HG03103 (cell line): Measurements from ENCODE around the gene KRTAP23-1.

Source experiments
- ATAC-seq: cut with Tn5 transposase; IDR thresholded peaks from one replicate; pipeline ENCODE4 v1.9.1; 2021; ENCODE audit warnings: low read depth; ENCODE audit not compliant: unreplicated experiment

KRTAP23-1 gene, protein sequence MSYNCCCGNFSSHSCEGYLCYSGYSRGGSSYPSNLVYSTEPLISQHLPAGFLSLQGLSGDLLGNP

DNA sequence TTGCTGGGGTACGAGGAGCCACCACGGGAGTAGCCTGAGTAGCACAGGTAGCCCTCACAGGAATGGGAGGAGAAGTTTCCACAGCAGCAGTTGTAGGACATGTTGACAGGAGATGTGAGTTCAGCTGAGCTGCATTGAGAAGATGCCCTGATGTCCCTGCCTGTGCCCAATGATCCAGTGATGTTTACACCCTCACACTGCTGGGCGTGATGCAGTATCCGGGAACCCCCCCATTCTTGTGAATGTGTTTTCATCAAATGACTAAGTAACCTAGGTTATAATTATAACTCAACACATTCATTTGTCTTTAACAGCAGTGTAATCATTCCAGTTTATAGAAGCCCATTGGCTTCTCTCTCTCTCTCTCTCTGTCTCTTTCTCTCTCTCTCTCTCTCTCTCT, at the start of gene KRTAP23-1:
KRTAP23-1 (minus strand) TSS at position 101 of the 400 bp plus-strand sequence; CDS start at position 101, 0 bp downstream.
- no peak for ATAC-seq

DNA sequence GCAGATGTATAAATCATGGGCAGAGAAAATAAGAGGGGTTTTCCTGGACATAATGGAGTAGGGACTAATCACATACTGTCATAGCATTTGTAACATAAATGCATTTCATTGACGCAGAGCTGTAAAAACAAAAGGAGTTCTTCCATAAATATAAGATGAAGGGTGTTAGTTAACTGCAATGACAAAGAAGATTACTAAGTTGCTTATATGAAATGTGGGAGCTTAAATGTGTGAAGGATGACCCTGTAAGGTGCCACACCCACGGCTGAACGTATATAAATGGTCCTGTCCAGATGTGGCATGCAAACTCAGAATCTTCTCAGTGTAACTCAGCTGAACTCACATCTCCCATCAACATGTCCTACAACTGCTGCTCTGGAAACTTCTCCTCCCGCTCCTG, 47.3 kb upstream of the KRTAP23-1 start, which contains the start of gene KRTAP13-1:
KRTAP13-1 (plus strand) TSS at position 301 of the 400 bp plus-strand sequence; CDS start at position 357, 56 bp downstream.
- no peak for ATAC-seq

DNA sequence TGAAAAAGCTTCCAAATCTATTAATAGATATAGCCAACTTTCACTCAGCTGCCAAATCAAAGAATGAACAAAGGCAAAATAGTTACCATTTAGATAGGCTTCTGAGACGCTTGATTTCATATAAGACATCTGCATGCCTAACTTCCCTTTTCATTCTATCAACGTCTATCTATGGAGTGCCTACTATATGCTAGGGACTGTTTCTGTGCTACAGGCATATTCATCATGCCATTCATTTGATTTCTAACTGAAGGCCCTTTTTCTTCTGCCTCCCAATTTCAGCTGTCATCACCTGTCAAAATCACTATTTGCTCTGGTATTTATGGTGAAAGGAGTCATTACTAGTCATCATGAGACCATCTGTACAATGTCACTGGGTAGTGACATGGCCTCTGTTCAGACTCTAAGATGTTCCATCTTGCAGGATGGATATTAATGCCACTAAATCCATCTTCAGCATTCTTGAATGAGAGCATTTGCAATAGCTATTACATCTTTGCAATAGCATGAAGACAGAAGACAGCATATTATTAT, 43.2 kb upstream of the KRTAP23-1 start:
- ATAC-seq = no peak

DNA sequence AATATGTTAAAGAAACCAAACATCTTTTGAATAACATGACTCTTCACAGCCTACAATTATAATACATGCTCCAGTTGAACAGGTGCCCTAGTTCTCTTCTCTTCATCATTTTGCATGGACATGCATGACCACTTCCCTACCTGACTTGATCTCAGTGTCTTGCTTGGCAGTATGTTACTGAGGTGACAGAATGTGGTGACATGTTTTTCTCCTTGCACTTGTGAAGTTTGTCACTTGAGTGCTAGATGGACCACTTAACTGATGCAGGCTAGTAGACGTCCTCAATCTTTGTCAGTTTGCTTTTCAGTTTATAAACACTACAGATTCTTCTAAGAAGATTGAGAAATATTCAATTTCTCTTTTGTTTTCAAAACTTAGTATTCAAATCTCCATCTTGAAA, 33.8 kb upstream of the KRTAP23-1 start:
- no peak for ATAC-seq

DNA sequence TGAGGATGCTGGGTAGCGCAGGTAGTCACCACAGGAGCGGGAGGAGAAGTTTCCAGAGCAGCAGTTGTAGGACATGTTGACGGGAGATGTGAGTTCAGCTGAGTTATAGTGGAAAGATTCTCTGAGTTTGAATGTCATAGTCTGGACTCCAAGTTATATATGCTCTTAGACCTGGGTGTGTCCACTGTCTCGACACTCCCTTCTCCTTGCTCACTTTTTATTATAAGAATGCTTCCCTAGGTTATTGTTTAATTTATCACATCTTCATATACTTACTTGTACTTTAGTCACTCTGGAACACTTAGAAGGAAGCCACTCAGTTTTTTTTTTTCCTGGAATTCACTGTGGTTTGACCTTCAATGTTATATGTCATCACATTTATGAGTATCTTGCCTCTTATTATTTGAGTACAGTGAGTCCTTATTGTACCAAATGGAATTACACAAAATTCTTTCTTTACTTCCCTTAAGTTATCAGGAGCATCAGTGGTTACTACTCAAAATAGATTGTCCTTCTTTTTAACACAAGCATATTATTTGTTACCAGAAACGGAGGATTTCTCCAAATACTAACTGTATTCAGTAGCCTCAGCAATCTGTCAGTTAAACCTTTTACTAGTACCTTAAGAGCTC, 23.8 kb upstream of the KRTAP23-1 start, which contains the start of gene KRTAP13-2:
KRTAP13-2 (minus strand) TSS at position 133 of the 632 bp plus-strand sequence; CDS start at position 75, 58 bp downstream.
- ATAC-seq = no peak

DNA sequence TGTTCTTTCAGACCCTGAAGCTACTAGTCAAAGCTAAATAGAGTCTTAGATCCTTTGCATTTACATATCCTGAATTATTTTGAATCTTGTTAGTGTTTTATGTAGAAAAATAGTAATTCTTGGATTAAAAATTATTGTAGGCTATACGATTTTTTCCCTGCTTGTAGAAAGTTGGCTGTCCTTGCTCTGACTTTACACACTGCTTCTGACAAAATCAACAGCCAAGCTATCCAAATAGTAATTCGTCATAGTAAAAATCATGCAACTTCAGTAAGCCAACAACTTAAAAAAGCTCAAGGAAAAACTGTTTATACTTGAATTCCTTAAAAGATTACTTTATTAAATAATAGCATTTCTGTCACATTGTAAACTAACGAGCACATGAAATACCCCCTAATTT, 7.5 kb upstream of the KRTAP23-1 start:
- ATAC-seq = no peak

DNA sequence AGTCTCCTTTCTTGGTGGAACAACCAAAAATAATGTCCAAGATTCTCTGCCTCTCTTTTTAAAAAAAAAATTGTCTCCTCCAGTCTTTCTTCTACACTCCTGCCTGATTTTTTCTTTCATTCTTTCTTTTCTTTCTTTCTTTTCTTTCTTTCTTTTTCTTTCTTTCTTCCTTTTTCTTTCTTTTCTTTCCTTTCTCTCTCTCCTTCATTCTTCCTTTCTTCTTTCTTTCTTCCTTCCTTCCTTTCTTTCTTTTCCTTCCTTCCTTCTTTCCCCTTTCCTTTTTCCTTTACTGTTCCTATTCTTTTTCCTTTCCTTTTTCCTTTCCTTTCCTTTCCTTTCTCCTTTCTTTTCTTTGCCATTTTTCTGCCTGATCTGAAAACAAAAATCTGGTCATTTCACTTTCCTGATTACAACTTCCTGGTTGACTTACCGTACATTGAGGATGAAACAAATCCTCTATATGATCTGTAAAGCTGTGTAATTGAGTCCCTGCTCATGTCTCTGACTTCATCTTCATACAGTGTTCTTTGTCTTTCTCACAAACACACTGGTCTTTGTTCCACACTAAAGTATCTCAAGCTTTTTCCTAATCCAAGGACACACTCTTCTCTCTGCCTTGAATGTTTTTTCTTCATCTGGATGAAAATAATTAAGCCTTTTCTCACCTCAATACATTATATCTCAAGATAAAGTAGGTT, 6.1 kb upstream of the KRTAP23-1 start:
- no peak for ATAC-seq

DNA sequence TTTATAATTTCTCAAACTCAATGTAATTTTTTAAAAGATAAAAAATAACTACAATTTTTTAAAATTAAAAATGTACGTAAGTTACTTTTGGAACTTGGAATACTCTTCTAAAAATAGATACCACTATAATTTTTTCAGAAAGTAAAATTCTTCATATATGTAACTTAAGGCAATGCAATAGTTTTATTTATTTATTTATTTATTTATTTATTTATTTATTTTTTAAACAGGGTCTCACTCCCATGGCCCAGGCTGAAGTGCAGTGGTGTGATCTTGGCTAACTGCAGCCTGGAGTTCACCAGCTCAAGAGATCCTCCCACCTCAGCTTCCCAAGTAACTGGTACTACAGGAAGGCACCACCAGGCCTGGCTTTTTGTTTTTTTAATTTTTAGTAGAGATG, 3.1 kb upstream of the KRTAP23-1 start:
- ATAC-seq = no peak

DNA sequence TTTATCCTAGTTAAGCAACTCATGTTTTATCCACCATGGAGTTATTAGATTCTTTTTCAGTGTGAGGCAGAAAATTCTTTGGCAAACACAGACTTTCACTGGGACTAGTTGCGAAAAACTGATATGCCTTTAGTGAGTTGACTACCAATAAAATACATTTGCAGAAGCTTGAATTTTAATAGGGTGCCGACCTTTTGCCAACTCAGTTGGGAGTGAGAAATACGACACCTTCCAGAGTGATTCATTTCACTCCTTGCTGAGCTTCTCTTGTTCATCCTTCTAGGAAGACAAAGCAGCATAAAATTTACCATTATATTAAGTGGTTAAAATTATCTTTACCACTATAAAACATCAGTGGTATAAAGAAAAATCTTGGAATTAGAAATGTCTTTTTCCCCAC, 1.2 kb upstream of the KRTAP23-1 start:
- no peak for ATAC-seq

DNA sequence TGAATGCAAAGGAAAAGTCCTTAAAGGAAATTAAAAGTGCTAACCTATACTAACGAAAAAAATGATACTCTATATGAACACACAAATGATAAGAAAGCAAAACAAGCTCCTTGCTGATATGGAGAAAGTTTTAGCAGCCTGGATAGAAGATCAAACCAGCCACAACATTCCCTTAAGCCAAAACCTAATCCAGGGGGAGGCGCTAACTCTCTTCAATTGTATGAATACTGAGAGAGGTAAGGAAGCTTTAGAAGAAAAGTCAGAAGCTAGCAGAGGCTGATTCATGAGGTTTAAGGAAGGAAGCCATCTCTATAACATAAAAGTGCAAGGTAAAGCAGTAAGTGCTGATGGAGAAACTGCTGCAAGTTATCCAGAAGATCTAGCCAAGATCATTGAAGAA, 3.4 kb downstream of the KRTAP23-1 start:
- no peak for ATAC-seq

DNA sequence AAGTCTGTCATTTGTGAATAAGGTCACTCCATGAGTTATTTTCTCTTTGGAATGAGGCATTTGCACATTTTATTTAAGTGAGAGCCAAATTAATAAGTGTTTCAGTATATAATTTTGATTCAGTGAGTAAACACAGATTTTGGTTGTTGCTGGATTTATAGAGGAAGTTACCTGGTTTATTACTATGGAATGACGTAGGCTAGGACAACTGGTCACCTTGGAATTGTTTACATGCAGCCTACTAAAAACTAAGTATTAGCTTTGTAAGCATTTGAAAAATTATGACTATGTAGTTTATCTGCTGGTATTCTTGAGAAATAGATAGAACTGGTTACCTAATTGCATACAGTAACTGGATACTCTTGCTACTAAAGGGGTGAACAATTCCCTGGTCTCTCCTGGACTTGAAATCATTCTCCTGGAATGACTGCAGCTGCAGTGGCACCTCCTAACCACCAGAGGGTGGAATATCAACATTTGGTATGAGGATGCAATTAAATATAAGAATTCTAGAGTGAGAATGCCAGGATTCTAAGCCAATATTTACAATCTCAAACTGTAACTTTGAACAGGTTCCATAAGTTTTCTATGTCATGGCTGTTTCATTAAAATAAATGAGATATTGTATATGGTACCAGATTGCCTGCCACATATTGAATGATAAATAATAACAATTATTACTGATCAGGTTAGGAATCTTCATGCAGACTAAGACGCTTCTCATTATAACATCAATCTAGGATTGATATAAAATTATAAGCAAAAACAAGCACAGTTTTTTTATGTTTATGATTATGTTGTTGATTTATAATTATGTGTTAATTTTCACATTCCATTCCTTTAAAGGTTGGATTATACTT, 7.5 kb downstream of the KRTAP23-1 start:
- no peak for ATAC-seq

DNA sequence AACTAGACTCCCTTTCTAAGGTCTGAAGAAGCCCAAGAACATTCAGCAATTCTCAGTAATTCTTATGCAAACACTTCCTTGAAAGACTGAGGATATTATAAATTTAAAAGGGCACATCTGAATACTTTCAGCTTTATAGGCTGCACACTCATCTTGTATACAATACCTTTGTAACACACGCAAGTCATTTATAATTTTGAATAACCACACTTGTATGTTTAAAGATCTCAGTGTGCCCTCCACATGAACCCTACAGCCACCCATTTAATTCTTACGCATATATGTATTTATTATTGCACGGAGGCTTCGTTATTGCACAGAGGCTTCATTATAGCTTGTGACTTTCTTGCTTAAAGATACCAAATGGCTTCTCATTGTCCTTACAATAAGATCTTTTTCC, 9.7 kb downstream of the KRTAP23-1 start:
- ATAC-seq = no peak

DNA sequence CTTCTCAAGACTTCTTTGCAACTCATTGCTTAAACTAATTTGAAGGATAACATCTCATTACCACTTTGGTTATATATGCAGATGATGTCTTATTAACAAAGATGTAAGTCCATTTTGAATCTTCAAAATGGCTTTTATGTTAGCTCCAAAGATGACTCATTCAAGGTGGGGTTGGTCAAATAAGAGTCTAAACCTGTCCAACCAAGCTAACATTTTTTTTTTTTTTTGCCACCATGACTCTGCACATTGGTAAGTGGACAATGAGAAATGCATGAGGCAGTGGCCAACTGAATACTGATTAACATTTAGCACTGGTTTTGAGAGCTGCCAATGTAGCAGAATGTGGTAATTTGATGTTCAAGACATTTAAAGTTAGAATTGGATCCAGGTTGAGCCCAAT, 10.6 kb downstream of the KRTAP23-1 start:
- no peak for ATAC-seq

DNA sequence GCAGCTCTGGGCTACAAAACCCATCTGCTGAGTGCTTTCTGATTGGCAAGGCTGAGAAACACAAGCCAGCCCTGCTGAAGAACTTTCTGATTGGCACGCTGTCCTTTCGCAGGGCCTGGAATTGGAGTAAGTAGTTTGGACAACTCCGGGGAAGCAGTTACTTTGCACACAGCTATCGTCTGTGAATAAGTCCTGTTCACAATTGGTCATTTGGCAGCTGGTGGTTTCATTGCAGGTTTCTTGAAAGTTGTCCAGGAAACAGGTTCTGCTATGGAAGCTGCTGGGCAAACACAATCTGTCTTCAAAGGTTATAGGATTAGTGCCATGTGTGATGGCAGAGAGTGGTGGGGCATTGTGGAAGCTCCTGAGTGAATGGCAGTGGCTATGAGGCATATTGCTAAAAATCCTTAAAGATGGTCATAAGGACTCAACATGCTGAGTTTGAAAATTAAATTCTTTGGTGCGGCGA, 11.1 kb downstream of the KRTAP23-1 start, which contains the start of gene KRTAP27-1:
KRTAP27-1 (minus strand) TSS at position 419 of the 469 bp plus-strand sequence; CDS start at position 393, 26 bp downstream.
- no peak for ATAC-seq

DNA sequence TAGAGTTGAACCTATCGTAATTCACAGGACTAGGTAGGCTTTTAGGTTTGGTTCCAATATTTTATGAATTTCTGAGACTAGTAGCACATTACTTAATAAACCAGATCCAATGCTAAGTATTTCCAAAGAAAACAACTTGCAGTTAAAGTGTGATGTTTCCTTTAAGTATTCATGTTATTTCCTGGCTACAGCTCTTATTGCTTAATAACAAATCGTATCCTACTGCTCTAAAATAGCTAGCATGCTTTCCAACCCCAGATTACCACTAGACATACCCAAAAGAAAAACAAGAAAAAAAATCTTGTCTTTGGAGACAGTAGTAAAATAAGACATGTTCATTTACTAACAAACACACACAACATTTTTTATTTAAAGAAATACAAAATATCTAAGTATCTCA, 11.8 kb downstream of the KRTAP23-1 start:
- no peak for ATAC-seq

DNA sequence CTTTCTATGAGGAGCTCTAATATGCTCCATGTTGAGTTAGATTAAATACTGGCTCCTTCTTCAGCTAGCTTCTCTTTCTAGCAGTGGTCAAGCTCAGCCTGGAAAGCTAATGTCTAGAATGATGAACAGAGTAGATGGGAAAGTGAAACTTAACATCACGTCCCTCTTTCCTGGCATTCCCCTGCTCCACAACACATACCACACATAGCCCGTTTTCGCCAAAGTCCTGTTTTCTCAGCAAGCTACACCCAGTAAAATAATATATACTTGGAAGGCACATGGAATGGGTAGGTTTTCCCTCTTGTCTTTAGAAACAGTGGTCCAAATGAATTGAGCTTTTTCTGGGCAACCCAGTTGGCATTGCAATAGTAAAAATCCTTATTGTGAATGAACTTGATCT, 14.7 kb downstream of the KRTAP23-1 start:
- no peak for ATAC-seq

DNA sequence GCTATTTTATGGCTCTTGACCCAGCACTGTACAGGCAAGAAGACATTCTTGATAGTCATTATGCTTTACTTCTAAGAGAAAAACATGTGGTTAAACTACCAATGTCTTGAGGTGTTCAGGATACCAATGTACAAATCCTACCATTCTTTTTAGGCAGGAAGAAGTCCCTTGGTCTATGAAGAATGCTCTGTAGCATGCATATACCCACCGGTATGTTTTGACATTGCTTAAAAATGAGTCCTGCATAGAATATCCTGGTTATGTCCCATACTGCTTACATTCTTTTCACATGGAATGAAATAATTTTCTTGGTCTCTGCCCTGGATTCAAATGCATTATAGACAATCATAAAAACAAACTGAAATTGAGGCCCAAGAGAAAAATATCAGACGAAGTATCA, 15.7 kb downstream of the KRTAP23-1 start:
- no peak for ATAC-seq

DNA sequence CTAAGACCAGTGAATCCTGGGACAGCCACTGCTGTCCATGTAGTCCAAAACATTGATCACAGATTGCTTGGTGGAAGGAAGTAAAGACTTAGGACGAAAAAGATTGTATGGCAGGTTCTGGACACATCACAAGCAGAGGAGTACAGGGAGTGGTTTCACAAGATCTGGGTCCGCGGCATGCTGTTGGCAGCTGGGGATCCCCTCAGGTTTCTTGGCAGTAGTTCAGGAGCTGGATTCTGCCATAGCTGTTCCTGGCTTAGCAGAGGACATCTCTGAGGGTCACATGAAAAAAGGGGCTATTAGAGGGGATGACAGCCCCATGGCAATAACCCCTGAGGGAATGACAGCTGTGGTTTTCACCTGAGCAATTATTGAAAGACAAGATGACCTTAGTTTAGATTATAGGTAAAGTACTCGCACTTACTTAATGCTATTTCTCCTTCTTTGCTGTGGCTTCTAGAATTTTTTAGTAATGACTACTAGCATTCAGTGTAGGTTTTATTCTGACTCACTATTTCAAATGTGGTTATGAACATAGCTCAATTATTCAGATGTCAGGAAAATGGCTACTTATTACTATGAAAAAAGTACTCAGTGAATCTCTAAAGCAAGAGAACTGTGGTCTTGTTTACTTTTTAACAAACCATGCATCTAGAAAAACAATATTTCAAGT, 19.1 kb downstream of the KRTAP23-1 start:
- no peak for ATAC-seq

DNA sequence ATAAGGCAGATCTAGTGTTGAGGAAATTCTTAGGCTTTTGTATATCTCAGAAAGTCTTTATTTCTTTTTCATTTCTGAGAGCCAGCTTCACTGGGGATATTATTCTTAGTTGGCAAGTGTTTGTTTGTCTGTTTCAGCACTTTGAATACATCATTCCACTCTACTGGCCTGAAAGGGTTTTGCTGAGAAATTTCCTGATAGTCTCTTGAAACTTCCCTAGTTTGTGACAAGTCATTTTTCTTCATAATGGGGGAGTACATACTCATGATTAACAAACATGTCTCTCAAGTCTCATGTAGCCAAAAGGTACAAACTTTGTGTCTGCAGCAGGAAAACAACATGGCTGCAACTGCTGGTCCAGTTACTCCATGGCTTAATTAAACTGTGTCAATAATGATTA, 22.0 kb downstream of the KRTAP23-1 start:
- no peak for ATAC-seq

DNA sequence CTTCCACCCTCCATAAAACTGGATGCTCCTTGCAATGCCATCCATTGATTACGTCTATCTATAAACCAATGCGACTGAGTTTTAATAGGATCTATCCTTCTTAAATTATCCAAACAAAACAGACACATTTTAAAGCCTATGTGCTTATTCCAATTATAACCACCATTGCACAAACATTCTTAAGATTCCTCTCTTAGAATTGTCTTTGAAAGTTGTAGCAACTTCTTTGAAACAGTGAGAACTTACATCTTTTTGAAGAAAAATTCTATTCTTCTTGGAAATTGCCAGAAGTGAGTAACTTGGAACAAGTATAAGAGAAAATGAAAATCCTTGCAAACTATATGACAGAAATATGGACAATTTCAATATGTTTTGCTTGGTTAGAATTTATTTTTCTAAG, 28.2 kb downstream of the KRTAP23-1 start, which contains the start of gene KRTAP26-1:
KRTAP26-1 (minus strand) TSS at position 101 of the 400 bp plus-strand sequence. CDS start 280 bp downstream, outside the sequence.
- no peak for ATAC-seq
